Regular cardiac myocyte (primary cell): ENCODE measurements around the gene GUCD1. TPM values are rescaled to one million over a fixed set of nuclear protein-coding genes. Genes with fewer than 3 reads are reported as not detected.

Experiments used
- total RNA-seq: library from RNA; depleted of rRNA; stranded (reverse); fragments of >200 nt; gene quantifications from 2 replicates; pipeline ENCODE4 v1.2.3, GENCODE V29; 2014

The GUCD1 gene
- 167 and 175 TPM in 2 replicates for total RNA-seq

DNA sequence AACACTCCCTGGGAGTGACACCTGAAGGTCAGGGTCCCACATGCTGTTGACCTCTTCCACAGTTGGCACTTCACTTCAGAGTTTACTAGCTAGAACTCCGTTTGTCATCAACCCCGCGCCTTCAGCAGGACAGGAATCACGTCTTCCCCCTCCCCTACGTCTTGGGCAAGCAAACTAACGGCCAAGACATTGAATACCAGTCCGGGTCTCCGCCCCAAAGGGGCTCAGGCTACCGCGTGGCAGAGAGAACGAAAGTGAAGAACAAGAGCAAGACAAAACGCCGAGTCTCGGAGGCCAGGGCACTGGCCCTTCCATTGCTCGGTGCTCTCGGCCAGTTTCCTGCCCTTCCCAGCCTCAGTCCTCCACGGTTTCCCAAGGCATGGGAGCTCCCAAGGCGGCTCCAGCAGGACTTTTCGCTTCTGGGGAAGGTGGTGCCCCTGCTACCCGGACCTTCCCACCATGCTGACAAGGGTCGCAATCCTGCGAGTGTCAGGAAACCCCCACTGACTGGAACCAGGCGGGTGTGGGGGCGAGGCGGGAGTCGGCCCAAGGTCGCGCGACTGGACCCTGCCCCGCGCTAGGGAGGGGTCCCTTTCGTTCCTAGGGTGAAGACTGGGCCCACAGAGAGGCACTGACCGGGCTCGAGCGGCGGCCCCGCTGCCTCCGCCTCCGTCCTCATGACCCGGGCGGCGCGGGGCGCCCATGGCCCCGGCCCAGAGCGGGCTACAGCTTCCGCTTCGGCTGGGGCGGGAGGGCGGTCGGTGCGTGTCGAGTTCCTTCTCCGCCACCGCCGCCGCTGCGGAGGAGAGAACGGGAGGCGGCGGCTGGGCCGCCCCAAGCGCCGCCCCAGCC is at the start of gene GUCD1:
Gene GUCD1, minus strand, starts transcription at position 826 of the 852 bp plus-strand sequence. Its CDS starts 147 bp downstream, at position 679.

GRCh38 chr22:24602847-24603769 is 48.2 kb upstream of the GUCD1 start, which contains the start of gene GGT1:
TSS of gene GGT1 (plus strand) at chr22:24603193. CDS start at chr22:24611082, 7,889 bp downstream.

GRCh38 chr22:24592851-24593558 is 38.1 kb upstream of the GUCD1 start, which contains the start of gene LRRC75B:
TSS of gene LRRC75B (minus strand) at chr22:24593073. CDS start at chr22:24593039, 34 bp downstream.

DNA sequence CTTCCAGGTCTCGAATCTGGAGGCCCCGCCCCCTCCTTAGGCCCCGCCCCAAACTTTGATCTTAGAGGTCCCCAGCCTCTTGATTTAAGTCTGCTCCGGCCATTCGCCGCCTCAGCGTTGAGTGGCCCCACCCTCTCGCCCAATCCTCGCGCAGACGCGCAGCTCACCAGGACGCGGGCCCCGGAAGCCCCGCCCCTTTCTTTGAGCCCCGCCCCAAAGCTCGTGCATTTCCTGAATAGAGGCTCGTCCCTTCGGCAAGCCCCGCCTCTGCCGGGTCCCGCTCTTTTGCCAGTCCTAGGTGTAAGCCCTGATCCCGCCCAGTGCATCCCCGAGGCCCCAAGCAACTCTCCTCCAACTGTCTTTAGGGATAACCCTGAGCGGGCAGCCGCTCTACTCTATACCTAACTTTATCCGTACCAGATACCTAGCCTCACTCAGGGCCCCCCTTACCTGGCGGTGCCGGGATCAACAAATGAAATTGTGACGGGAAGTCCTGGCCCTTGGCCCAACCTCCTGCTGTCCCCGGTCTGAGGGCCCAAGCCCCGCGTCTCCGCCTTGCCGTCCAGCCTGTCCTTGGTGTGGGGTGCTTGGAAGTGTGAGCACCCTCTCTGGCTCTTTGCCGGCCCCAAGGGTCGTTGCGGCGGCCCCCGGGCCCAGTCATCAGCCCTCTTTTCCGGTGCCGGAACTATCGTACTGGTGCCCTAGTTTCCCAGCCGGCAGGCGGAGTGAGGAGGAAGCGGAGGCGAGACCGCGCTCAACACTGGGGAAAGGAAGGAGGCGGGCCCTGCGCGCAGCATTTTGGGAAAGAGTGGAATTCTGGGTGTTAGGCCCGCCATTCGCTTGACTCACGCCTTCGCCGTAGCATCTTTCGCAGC is 464 bp upstream of the GUCD1 start, which contains the start of gene SNRPD3:
Gene SNRPD3, plus strand, starts transcription at position 835 of the 875 bp plus-strand sequence. CDS start 1,676 bp downstream, outside the sequence.

DNA sequence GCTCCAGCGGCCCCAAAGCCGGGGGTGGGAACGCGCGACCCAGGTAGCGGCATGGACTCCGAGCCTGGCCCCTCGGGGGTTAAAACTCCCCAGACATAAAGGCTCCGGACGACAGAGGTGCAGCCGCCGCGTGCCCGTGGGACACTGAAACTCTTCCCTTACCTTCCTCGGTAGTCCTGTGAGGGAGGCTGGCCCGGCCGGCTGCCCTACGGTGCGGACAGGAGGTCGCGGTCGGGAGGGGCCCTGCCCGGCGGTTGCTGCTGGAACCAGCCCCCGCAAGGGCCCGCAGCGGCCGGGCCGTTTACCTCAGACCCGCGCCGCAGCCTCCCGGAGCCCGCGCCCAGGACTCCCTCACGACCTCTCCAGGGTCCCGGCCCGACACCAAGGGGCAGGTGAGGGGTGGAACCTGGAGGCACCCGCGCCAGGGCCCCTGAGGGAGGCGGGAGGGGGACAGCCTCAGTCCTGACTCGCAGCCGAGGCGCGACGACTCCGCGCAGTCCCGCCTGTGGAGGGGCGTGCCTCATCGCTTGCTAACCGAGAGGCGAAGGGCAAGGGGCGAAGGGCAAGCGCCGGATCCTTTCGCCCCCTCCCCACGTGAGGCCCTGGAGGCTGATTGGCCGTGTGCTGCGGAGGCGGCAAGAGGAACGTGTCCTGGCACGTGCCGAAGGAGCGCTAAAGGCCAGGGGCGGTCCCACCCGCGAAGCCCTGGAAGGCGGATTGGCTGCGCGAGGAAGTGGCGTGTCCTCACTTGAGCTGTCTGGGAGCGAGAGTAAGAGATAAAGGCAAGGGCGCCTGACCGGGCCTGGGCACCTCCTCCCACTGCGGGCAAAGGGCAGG is 60.2 kb downstream of the GUCD1 start, which contains the start of gene UPB1:
Gene UPB1, plus strand, starts transcription at position 805 of the 837 bp plus-strand sequence. CDS start 72 bp downstream, outside the sequence.

Other genes with a start within 250 kb of the GUCD1 start
- 13.2 and 18.0 TPM in 2 replicates for gene ADORA2A, start 127.5 kb downstream of the GUCD1 start, total RNA-seq
- gene UPB1, start 59.8 kb downstream of the GUCD1 start, total RNA-seq = 0.38 and 0.85 TPM in 2 replicates
- gene SNRPD3, start 861 bp upstream of the GUCD1 start, total RNA-seq = 132 and 192 TPM in 2 replicates
- 2.1 and 5.1 TPM in 2 replicates for gene LRRC75B, start 37.9 kb upstream of the GUCD1 start, total RNA-seq
- 3.1 and 3.9 TPM in 2 replicates for gene GGT1, start 48.1 kb upstream of the GUCD1 start, total RNA-seq
- gene PIWIL3, start 219.6 kb upstream of the GUCD1 start, total RNA-seq = under 0.01 TPM in 1 of 2 replicates, not detected in the other